Cardiac fibroblast (primary cell): ENCODE results near the gene LIPC.

Source experiments
- DNase-seq, 2 donors: peaks; one replicate each; pipeline versions ENCODE4 v3.0.0 to v3.0.0-alpha.2; 2010; ENCODE audit warnings: low read depth in 2 of 2
- H3K4me3 ChIP-seq, 2 donors: replicated peaks in 1 of 2; 1 replicate in 1 of 2; 2 replicates in 1 of 2; pipeline ENCODE4 v1.5.1; 2011; ENCODE audit warnings: low read depth in 2 of 2, low read length in 2 of 2, mild to moderate bottlenecking in 2 of 2, moderate library complexity in 1 of 2
- TF ChIP-seq, protein P1 (sequence below): IDR thresholded peaks from one replicate; pipeline ENCODE4 v1.5.1; 2011; ENCODE audit warnings: low read depth, mild to moderate bottlenecking, low read length, inconsistent platforms

Gene LIPC

DNA sequence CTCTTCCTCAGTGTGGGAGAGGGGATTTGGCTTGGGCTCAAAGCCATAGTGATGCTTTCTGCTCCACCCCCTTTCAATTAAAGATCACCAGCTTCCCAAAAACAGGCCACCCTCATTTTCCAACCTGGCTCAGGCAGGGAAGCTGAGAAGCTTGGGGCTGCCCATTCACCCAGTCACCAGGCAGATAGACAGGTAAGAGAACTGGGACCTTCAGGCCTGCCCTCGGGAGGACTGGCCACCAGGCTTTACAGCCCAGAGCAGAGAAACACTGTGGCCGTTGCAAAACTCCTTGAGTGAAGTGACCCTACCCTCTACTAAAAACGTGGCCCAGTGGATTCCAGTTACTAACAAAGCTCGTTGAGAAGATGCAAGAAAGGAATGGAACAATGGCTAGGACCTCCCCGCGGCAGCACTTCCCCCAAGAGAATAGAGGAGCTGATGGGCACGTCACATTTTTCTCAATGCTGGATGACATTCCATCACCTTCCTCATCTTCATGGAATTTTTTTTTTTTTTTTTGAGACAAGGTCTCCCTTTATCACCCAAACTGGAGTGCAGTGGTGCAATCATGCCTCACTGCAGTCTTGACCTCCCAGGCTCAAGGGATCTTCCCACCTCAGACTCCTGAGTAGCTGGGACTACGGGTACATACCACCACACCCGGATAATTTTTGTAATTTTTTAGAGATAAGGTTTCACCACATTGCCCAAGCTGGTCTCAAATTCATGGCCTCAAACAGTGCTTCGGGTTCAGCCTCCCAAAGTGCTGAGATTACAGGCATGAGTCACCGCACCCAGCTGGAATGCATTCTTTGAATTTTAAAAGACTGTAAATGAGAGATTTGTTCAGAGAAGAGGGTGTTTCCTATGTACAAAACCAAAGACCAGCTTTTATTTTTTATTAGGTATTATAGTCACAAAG lies 37.9 kb downstream of the LIPC start:
- peak; percentile 94 to 96 for DNase-seq
- H3K4me3 ChIP-seq, result no peak overlapping the region
- TF ChIP-seq, protein P1, sequence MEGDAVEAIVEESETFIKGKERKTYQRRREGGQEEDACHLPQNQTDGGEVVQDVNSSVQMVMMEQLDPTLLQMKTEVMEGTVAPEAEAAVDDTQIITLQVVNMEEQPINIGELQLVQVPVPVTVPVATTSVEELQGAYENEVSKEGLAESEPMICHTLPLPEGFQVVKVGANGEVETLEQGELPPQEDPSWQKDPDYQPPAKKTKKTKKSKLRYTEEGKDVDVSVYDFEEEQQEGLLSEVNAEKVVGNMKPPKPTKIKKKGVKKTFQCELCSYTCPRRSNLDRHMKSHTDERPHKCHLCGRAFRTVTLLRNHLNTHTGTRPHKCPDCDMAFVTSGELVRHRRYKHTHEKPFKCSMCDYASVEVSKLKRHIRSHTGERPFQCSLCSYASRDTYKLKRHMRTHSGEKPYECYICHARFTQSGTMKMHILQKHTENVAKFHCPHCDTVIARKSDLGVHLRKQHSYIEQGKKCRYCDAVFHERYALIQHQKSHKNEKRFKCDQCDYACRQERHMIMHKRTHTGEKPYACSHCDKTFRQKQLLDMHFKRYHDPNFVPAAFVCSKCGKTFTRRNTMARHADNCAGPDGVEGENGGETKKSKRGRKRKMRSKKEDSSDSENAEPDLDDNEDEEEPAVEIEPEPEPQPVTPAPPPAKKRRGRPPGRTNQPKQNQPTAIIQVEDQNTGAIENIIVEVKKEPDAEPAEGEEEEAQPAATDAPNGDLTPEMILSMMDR, result no peak

DNA sequence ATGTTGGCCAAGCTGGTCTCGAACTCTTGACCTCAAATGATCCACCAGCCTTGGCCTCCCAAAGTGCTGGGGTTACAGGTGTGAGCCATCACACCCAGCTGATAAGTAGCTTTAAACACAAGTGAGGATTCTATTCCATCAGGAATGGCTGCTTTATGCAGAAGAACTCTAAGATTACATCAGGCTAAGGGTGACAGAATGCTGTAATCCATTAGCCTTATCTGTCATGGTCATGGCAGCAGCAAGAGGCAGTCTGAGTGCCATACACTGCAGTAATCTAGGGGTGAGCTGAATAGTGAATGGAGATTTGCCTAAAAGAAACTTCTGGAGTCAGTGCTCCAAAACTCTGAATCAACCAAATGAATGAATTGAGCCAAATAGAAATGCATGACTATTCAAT lies 39.6 kb downstream of the LIPC start:
- H3K4me3 ChIP-seq, result no peak overlapping the region
- TF ChIP-seq, protein P1, result no peak
- DNase-seq, result no peak

DNA sequence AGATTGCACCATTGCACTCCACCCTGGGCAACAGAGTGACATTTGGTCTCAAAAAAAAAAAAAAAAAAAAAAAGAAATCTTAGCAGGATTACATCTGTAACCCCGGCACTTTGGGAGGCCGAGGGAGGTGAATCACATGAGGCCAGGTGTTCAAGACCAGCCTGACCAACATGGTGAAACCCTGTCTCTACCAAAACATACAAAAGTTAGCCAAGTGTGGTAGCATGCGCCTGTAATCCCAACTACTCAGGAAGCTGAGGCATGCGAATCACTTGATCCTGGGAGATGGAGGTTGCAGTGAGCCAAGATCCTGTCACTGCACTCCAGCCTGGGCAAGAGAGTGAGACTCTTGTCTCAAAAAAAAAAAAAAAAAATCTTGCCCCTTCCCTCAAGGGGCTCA lies 40.4 kb downstream of the LIPC start:
- H3K4me3 ChIP-seq, result no peak overlapping the region
- peak; percentile 12 to 33 for DNase-seq
- TF ChIP-seq, protein P1, result no peak

DNA sequence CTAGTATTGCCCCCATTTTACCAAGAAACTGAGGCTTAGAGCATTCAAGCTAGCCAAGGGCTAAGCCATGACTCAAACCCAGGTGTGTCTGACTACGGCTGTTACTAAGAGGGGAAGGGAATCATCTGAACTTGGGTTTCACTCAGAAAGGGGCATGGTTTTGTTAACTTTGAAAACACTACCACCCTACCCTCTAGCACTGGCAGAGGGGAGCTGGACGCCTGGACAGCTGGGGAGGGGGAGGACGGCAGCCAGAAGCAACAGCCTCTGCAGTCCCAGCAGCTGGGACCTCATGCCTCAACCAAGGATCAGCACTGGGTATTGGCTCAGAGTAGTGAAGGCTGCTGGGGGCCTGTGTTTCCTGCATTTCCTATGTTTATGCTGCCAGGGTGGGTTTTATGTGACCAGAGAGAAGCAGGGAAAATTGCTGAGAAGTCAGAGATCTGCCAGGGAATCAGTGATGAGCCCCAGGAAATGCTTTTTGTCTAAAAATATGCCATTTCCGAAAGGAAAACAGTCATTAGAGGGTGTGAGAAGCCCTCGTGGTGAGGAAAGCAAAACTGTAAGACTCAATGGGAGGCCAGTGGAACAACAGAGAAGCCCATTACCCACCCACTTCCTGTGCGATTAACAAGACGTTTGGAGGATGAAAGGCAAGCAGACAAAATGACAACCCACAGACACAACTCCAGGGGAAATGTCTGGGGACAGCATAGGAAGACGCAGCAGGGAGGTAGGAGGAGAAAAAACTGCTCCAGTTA lies 41.2 kb downstream of the LIPC start:
- peak; percentile 44 to 56 for DNase-seq
- TF ChIP-seq, protein P1, result no peak
- H3K4me3 ChIP-seq, result no peak overlapping the region

DNA sequence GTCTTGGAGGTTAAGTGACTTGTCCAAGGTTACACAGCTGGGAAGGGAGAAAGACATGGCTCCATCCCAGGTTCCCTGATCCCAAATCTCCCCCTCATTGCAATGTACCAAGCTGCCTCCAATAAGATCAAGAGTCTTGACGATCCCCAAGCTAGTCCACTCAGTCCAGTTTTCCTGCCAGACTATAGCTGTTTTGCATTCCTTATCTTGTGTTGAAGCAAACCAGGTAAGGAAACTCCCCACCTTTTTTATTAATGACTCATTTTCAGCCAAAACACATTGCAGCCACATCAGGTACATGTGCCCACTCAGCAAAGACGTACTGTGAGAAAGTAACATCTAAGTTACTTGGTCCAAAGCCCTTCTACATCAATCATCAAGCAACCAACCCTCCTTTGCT lies 41.9 kb downstream of the LIPC start:
- DNase-seq, result peak; percentile 85 to 90
- TF ChIP-seq, protein P1, result no peak
- H3K4me3 ChIP-seq, result no peak overlapping the region

DNA sequence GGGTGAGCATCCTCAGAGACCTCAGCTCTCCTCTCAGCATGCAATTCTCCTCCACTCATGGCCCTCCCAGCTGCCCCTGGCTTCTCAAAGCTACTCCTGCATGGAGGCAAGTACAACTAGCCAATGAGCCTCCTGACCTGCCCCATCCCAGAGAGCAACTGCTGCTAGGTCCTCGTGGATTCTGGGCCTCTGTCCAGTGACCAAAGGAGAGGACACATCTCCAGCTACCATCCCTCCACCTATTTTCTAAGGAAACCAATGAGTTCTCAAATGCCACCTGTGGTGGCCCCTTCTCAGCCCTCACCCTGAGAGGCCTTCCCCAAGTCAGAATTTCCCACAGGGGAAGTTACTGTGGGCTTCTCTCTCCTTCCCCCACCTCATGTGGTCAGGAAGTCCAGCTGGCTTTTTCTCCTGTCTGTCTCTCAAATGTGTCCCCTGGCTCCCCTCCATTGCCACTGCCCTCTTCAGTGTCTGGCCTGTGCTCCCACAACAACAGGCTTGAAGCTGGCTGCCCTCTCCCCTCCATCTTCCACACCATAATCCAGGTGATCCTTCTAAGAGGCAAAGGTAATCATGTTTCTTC lies 43.0 kb downstream of the LIPC start:
- no peak overlapping the region for H3K4me3 ChIP-seq
- no peak for DNase-seq
- TF ChIP-seq, protein P1, result no peak
